Gastroesophageal sphincter (tissue), 4 donors: ENCODE results near the gene RABGAP1. TPM values are rescaled to one million over a fixed set of nuclear protein-coding genes. Genes with fewer than 3 reads are reported as not detected.
A peak's percentile ranks its signal among the peaks of the same experiment; 100 is the strongest.

Experiments used
- ATAC-seq: fragments of 150-250 bp; one replicate; pipeline ENCODE4 v1.9.1; 2016; ENCODE audit warnings: mild to moderate bottlenecking, moderate library complexity
- H3K27ac ChIP-seq, 4 donors: fragments of 200-600 bp; sonication (generic) in 3 of 4; 1 replicate in 3 of 4; 2 replicates in 1 of 4; pipeline ENCODE4 v1.5.1; 2016 to 2019
- H3K27me3 ChIP-seq: fragments of 200-600 bp; sonication (generic); one replicate; pipeline ENCODE4 v1.5.1; 2019
- H3K36me3 ChIP-seq, 2 donors: fragments of 200-600 bp; sonication (generic); one replicate each; pipeline ENCODE4 v1.5.1; 2019; ENCODE audit warnings: control low read depth in 1 of 2
- H3K4me1 ChIP-seq, 3 donors: fragments of 200-600 bp; sonication (generic); 1 replicate in 2 of 3; 2 replicates in 1 of 3; pipeline ENCODE4 v1.5.1; 2016 to 2019; ENCODE audit warnings: control low read depth in 2 of 3
- H3K4me3 ChIP-seq, 2 donors: fragments of 200-600 bp; sonication (generic); one replicate each; pipeline ENCODE4 v1.5.1; 2019; ENCODE audit warnings: mild to moderate bottlenecking in 1 of 2, moderate library complexity in 1 of 2
- H3K9me3 ChIP-seq, 3 donors: fragments of 200-600 bp; sonication (generic); one replicate each; pipeline ENCODE4 v1.5.1; 2017 to 2019; ENCODE audit warnings: control low read depth in 2 of 3
- EP300 ChIP-seq: sonication (generic); formaldehyde crosslinking; IDR thresholded peaks from one replicate; pipeline ENCODE4 v1.6.1; 2017; ENCODE audit warnings: antibody characterized with exemption, mild to moderate bottlenecking
- POLR2A ChIP-seq, 2 donors: fragments of 450-650 bp; IDR thresholded peaks; one replicate each; pipeline ENCODE4 v1.6.1; 2017; ENCODE audit warnings: antibody characterized with exemption in 2 of 2, mild to moderate bottlenecking in 2 of 2, moderate library complexity in 1 of 2
- POLR2AphosphoS5 ChIP-seq: sonication (generic); formaldehyde crosslinking; IDR thresholded peaks from one replicate; pipeline ENCODE4 v1.6.1; 2017; ENCODE audit warnings: antibody characterized with exemption
- WGBS, 2 donors: methylation state at CpG; one replicate each; pipeline ENCODE4 v1.1.5; 2018; ENCODE audit warnings: low coverage in 1 of 2; 5-methylcytosine and 5-hydroxymethylcytosine counted together
- total RNA-seq, 4 donors: library from RNA; depleted of rRNA; stranded (reverse); fragments of >200 nt; gene quantifications; one replicate each; pipeline ENCODE4 v1.1.0, GENCODE V29; 2016
- TF ChIP-seq, protein P1 (sequence below), 4 experiments: fragments of 200-600 bp in 2 of 4; fragments of 450-650 bp in 2 of 4; sonication (generic) in 1 of 4; IDR thresholded peaks; one replicate each; pipeline ENCODE4 v1.5.1; 2017 to 2019; ENCODE audit warnings: antibody characterized with exemption in 4 of 4, mild to moderate bottlenecking in 2 of 4, moderate library complexity in 2 of 4

Gene RABGAP1
- total RNA-seq, 4 donors from 2014 or later = 61.2 to 139 (median 82.9) TPM

DNA sequence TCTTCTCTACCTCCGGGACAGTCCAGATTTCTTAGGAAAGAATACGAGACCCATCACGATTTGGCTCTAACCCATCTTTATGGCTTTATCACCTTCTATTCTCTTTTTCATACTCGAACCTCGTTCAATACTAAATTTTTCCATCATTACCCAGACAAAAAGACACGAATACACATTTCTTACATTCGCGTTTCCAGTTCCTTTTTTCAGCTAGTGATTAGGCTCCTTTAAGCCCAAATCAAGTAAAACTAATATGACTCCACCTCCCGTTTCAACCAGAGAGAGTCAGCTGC lies 28.2 kb upstream of the RABGAP1 start:
- Histone ChIP-seq H3K36me3 (peaks cover 0 to 31% of the 10 kb centered on the region in 2 donors), H3K27me3 (no peaks in the 10 kb centered on the region), H3K27ac (peak overlapping the region; percentile 39 to 89 (median 84)), H3K4me1 (peaks cover 0 to 24% (median 3%) of the 10 kb centered on the region in 3 donors), H3K4me3 (peak overlapping the region; percentile 69 to 72), H3K9me3 (no peaks in the 10 kb centered on the region)
- no peak for ATAC-seq
- whole genome bisulfite sequencing, 2 donors = 0 to 1% methylated on average over 3 to 8 of the region's 9 CpGs
- no peak for TF ChIP-seq EP300
- TF ChIP-seq POLR2A (IDR thresholded peaks at IDR 0.05) = no peak
- TF ChIP-seq, protein P1, sequence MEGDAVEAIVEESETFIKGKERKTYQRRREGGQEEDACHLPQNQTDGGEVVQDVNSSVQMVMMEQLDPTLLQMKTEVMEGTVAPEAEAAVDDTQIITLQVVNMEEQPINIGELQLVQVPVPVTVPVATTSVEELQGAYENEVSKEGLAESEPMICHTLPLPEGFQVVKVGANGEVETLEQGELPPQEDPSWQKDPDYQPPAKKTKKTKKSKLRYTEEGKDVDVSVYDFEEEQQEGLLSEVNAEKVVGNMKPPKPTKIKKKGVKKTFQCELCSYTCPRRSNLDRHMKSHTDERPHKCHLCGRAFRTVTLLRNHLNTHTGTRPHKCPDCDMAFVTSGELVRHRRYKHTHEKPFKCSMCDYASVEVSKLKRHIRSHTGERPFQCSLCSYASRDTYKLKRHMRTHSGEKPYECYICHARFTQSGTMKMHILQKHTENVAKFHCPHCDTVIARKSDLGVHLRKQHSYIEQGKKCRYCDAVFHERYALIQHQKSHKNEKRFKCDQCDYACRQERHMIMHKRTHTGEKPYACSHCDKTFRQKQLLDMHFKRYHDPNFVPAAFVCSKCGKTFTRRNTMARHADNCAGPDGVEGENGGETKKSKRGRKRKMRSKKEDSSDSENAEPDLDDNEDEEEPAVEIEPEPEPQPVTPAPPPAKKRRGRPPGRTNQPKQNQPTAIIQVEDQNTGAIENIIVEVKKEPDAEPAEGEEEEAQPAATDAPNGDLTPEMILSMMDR (IDR thresholded peaks at IDR 0.05) = no peak
- TF ChIP-seq POLR2AphosphoS5 = no peak

DNA sequence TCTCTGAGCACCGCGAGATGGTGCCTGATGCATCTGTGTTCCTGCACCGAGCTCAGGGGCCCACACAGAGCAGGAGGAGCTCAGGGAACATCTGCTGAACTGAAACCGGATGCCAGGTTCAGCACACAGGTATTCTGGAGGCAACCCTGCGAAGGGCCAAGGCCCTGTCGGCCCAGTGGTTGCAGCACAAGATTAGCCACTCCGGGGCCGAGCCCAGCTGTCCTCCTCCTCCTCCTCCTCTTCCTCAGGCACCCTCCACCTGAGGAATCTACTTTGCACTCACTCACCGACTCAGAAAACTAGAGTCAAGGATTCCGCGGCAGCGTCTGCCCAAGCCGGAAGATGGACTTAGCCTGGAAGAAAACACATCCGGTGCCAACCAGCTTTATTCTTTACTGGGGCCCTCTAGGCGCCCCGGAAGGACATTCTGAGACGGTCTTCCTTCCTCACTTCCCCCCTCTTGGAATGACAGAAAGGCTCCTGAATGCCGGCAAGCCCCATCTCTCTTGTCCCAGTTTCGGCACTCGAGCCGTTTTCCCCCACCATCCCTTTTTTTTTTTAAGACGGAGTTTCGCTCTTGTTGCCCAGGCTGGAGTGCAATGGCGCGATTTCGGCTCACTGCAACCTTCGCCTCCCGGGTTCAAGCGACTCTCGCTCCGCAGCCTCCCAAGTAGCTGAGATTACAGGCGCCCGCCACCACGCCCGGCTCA lies 27.7 kb upstream of the RABGAP1 start, which contains the start of gene ZBTB6:
TSS of gene ZBTB6 (minus strand) at position 360 of the 710 bp plus-strand sequence. CDS start 1,251 bp downstream, outside the sequence.
- TF ChIP-seq, protein P1 (IDR thresholded peaks at IDR 0.05) = no peak
- peak in 1 of 2 donors; percentile 20 for TF ChIP-seq POLR2A (IDR thresholded peaks at IDR 0.05)
- peak; percentile 30 for TF ChIP-seq POLR2AphosphoS5
- TF ChIP-seq EP300 = no peak
- Histone ChIP-seq H3K9me3 (no peaks in the 10 kb centered on the region), H3K4me1 (peaks cover 0 to 24% (median 3%) of the 10 kb centered on the region in 3 donors), H3K4me3 (peak within 1 kb of the TSS; percentile 69 to 72), H3K27me3 (no peaks in the 10 kb centered on the region), H3K36me3 (peaks cover 0 to 34% of the 10 kb centered on the region in 2 donors), H3K27ac (peak within 1 kb of the TSS; percentile 39 to 89 (median 84))
- peak; percentile 90 for ATAC-seq
- 1% methylated on average over 21 of the region's 35 CpGs for WGBS, 2 donors

DNA sequence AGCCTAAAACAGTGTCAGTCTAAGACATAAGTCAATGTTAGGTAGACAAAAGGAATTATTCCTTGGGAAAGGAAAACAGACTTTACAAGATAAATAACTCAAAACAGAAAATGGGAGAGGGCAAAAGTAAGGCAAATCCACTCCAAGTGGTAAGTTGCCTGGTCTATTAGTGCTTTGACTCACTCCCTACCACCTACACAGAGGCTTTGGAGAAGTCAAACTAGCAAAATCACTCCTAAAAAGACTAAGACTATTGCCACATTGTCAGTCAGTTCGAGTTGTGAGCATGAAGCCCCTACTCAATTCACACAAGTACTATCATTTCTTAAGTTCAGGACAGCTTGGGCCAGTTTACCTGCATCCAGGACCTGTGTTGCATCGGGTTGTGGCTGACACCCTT lies 22.5 kb upstream of the RABGAP1 start:
- ATAC-seq = no peak
- no peak overlapping the region for H3K27ac ChIP-seq
- H3K4me3 ChIP-seq = no peak overlapping the region
- H3K4me1 ChIP-seq = peaks cover 0 to 7% (median 0%) of the 10 kb centered on the region in 3 donors
- WGBS, 2 donors = 88% methylated on average over 2 of the region's 2 CpGs; no CpG with 5 or more reads in 1 of the 2 donors
- TF ChIP-seq, protein P1 (IDR thresholded peaks at IDR 0.05) = no peak
- TF ChIP-seq POLR2AphosphoS5 (no peak), EP300 (no peak), POLR2A (IDR thresholded peaks at IDR 0.05) (no peak)
- H3K9me3 ChIP-seq = no peaks in the 10 kb centered on the region
- peaks cover 0 to 34% of the 10 kb centered on the region in 2 donors for H3K36me3 ChIP-seq
- no peaks in the 10 kb centered on the region for H3K27me3 ChIP-seq

DNA sequence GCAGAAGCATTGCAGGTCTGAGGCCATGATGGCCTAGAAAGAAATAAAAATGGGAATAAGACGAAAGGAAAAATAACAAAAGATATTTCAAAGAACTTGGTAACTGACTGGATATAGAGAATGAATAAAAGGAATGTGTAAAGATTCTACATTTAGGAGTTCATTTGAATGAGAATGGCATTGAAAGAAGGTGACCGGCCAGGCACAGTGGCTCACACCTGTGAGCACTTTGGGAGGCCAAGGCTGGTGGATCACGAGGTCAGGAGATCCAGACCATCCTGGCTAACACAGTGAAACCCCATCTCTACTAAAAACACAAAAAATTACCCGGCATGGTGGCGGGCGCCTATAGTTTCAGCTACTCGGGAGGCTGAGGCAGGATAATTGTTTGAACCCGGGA lies 18.1 kb upstream of the RABGAP1 start:
- no peak overlapping the region for H3K27ac ChIP-seq
- H3K4me3 ChIP-seq = no peak overlapping the region
- no peaks in the 10 kb centered on the region for H3K4me1 ChIP-seq
- H3K27me3 ChIP-seq = no peaks in the 10 kb centered on the region
- 89 to 93% methylated on average over 7 of the region's 8 CpGs for WGBS, 2 donors
- H3K36me3 ChIP-seq = peaks cover 0 to 40% of the 10 kb centered on the region in 2 donors
- no peak for ATAC-seq
- no peaks in the 10 kb centered on the region for H3K9me3 ChIP-seq
- TF ChIP-seq, protein P1 (IDR thresholded peaks at IDR 0.05) = no peak
- TF ChIP-seq POLR2A (IDR thresholded peaks at IDR 0.05) = no peak
- TF ChIP-seq EP300 = no peak
- no peak for TF ChIP-seq POLR2AphosphoS5

DNA sequence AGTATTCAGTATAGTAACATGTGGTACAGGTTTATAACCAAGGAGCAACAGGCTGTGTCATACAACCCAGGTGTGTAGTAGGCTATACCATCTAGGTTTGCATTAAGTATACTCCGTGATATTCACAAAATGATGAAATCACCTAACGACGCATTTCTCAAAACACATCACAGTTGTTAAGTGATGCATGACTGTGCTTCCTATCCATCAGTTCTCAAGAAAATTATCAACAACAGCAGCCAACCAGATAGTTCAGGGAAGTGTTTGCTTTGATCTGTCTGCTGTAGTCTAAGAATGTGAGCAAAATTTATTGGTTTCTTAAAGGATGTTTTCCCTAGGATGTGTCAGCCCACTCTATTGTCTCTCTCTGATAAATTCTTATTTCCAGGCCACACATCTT lies 16.9 kb upstream of the RABGAP1 start:
- Histone ChIP-seq H3K9me3 (no peaks in the 10 kb centered on the region), H3K36me3 (peaks cover 0 to 32% of the 10 kb centered on the region in 2 donors), H3K27me3 (no peaks in the 10 kb centered on the region), H3K4me1 (no peaks in the 10 kb centered on the region), H3K27ac (no peak overlapping the region), H3K4me3 (no peak overlapping the region)
- 77 to 82% methylated on average over 3 of the region's 3 CpGs for WGBS, 2 donors
- ATAC-seq = no peak
- TF ChIP-seq POLR2AphosphoS5 (no peak), POLR2A (IDR thresholded peaks at IDR 0.05) (no peak), EP300 (no peak)
- TF ChIP-seq, protein P1 (IDR thresholded peaks at IDR 0.05) = no peak
